Measurements from ENCODE around the gene SYT2. TPM values are rescaled to one million over a fixed set of nuclear protein-coding genes. Genes with fewer than 3 reads are reported as not detected.

Gene SYT2
- total RNA-seq, 1 donor from 2014 or later, result not detected

GRCh38 chr1:202656951-202657646, 53.2 kb downstream of the SYT2 start:
- Histone ChIP-seq H3K4me3 (no peak overlapping the region), H3K27me3 (no peaks in the 10 kb centered on the region), H3K36me3 (no peaks in the 10 kb centered on the region), H3K9me3 (no peaks in the 10 kb centered on the region), H3K27ac (no peak overlapping the region), H3K4me1 (no peaks in the 10 kb centered on the region)
- TF ChIP-seq, protein P1, sequence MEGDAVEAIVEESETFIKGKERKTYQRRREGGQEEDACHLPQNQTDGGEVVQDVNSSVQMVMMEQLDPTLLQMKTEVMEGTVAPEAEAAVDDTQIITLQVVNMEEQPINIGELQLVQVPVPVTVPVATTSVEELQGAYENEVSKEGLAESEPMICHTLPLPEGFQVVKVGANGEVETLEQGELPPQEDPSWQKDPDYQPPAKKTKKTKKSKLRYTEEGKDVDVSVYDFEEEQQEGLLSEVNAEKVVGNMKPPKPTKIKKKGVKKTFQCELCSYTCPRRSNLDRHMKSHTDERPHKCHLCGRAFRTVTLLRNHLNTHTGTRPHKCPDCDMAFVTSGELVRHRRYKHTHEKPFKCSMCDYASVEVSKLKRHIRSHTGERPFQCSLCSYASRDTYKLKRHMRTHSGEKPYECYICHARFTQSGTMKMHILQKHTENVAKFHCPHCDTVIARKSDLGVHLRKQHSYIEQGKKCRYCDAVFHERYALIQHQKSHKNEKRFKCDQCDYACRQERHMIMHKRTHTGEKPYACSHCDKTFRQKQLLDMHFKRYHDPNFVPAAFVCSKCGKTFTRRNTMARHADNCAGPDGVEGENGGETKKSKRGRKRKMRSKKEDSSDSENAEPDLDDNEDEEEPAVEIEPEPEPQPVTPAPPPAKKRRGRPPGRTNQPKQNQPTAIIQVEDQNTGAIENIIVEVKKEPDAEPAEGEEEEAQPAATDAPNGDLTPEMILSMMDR (IDR thresholded peaks at IDR 0.05), result no peak
- DNase-seq (ENCODE audit: low spot score in 2 of 2), result no peak
- intact Hi-C loops (cut with DNase I), result no loop called here

GRCh38 chr1:202656057-202656456, 54.2 kb downstream of the SYT2 start:
- TF ChIP-seq, protein P1 (IDR thresholded peaks at IDR 0.05), result no peak
- H3K9me3 ChIP-seq, result no peaks in the 10 kb centered on the region
- no peak for DNase-seq (ENCODE audit: low spot score in 2 of 2)
- H3K4me3 ChIP-seq, result no peak overlapping the region
- no peaks in the 10 kb centered on the region for H3K27me3 ChIP-seq
- no peaks in the 10 kb centered on the region for H3K36me3 ChIP-seq
- intact Hi-C loops (cut with DNase I), result no loop called here
- H3K4me1 ChIP-seq, result no peaks in the 10 kb centered on the region
- H3K27ac ChIP-seq, result no peak overlapping the region

DNA sequence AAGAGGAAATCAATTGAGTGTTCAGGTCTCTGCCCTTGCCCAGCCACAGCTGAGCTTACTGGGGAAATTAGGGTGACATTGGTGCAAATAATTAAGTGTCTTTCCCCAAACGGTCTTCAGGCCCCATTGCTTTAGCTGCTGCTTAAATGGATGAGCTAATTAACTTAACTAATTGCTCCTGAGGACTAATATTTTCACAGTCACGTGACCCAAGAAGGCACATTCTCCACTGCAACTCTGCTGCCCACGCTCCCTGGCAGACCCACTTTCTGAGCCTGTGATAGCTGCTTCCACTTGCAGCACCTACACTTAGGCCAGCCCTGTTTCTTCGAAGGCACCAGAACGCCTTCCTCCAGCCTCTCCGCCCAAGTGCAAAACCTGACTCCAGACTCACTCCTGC, 56.2 kb downstream of the SYT2 start:
- Histone ChIP-seq H3K4me1 (no peaks in the 10 kb centered on the region), H3K27ac (no peak overlapping the region), H3K9me3 (no peaks in the 10 kb centered on the region), H3K4me3 (no peak overlapping the region), H3K36me3 (no peaks in the 10 kb centered on the region), H3K27me3 (no peaks in the 10 kb centered on the region)
- intact Hi-C loops (cut with DNase I), result no loop called here
- no peak for DNase-seq (ENCODE audit: low spot score in 2 of 2)
- TF ChIP-seq, protein P1 (IDR thresholded peaks at IDR 0.05), result no peak

GRCh38 chr1:202649553-202650392, 60.5 kb downstream of the SYT2 start:
- no peaks in the 10 kb centered on the region for H3K27me3 ChIP-seq
- H3K4me3 ChIP-seq, result no peak overlapping the region
- intact Hi-C loops (cut with DNase I), result no loop called here
- H3K9me3 ChIP-seq, result no peaks in the 10 kb centered on the region
- no peaks in the 10 kb centered on the region for H3K4me1 ChIP-seq
- DNase-seq (ENCODE audit: low spot score in 2 of 2), result no peak
- no peaks in the 10 kb centered on the region for H3K36me3 ChIP-seq
- TF ChIP-seq, protein P1 (IDR thresholded peaks at IDR 0.05), result no peak
- no peak overlapping the region for H3K27ac ChIP-seq

DNA sequence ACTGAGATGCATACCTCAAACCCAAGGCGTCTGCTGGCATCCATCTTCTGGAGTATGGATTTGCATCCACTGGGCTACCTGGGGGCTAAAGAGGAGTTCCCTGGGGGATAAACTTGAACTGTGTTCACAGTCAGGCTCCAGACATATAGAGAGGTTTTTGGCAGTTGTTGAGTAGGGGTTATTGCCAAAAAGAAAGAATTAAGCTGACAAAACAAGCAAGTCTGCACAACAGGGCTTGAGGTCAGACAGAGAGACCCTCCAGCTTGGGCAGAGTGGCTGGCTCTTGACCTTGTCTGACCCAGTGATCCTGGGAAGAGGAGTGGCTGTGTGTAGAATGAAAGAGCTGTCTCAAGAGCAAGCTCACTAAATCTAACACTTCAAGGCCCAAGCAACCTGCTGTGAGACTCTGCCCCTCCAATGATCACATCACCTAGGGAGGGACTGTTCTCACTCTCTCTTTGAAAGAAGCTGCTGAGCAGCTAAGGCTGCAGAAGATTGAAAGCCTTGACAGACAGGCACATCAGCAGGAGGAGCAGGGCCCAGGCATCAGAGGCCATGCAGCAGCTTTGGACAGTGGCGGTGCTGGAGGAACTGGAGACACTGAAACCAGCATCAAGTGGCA, 61.5 kb downstream of the SYT2 start:
- Histone ChIP-seq H3K27ac (no peak overlapping the region), H3K4me1 (peaks cover under 1 to 1% of the 10 kb centered on the region in 2 donors), H3K9me3 (no peaks in the 10 kb centered on the region), H3K4me3 (no peak overlapping the region), H3K36me3 (no peaks in the 10 kb centered on the region), H3K27me3 (peaks cover 4% of the 10 kb centered on the region)
- intact Hi-C loops (cut with DNase I), result no loop called here
- DNase-seq (ENCODE audit: low spot score in 2 of 2), result no peak
- TF ChIP-seq, protein P1 (IDR thresholded peaks at IDR 0.05), result no peak

All from ascending aorta (tissue), 2 donors.